PC-3 (cell line): ENCODE results near the gene XPO5. TPM values are rescaled to one million over a fixed set of nuclear protein-coding genes. Genes with fewer than 3 reads are reported as not detected.
"Not testable (repeated sequence)": the region's sequence is repeated elsewhere in the genome, so short reads cannot be mapped to it uniquely, and the experiment has no call there.

Source experiments
- ATAC-seq: fragments of 200-7000 bp; cut with Tn5 transposase; 2 replicates; pipeline ENCODE4 v1.9.1; 2020; ENCODE audit warnings: mild to moderate bottlenecking, moderate library complexity
- BruUV-seq: library from RNA; stranded (reverse); fragments of 400-500 nt; replicated peaks from 2 replicates; lab custom pipeline; 2021; lab: Mats Ljungman, UMichigan
- CTCF ChIA-PET: fragments of 300-600 bp; sonication (Branson Sonifier 250); formaldehyde crosslinking; loops from one replicate; lab custom pipeline; 2022; ENCODE audit warnings: antibody characterized with exemption; lab: Charles Lee
- POLR2A ChIA-PET: fragments of 300-600 bp; sonication (Branson Sonifier 250); formaldehyde crosslinking; loops from one replicate; lab custom pipeline; 2022; ENCODE audit warnings: antibody characterized with exemption; ENCODE audit not compliant: unreplicated experiment; lab: Charles Lee
- DNase-seq: peaks from one replicate; pipeline ENCODE4 v3.0.0-alpha.2; 2015
- H2AFZ ChIP-seq: fragments of 300-600 bp; sonication (generic); 2 replicates; pipeline ENCODE4 v1.6.0; 2016; ENCODE audit warnings: antibody characterized with exemption, low read length
- H3F3A ChIP-seq: fragments of 300-600 bp; sonication (generic); one replicate; pipeline ENCODE4 v1.6.0; 2017; ENCODE audit warnings: antibody characterized with exemption, low read length, control low read depth, mild to moderate bottlenecking; ENCODE audit not compliant: unreplicated experiment
- H3K27ac ChIP-seq: fragments of 300-600 bp; sonication (generic); 2 replicates; pipeline ENCODE4 v1.5.1; 2016; ENCODE audit warnings: mild to moderate bottlenecking, low read length
- H3K27me3 ChIP-seq: fragments of 300-600 bp; sonication (generic); 2 replicates; pipeline ENCODE4 v1.6.1; 2016; ENCODE audit warnings: low read length, mixed read lengths
- H3K36me3 ChIP-seq: fragments of 300-600 bp; sonication (generic); 2 replicates; pipeline ENCODE4 v1.6.1; 2016; ENCODE audit warnings: low read depth, mixed run types, low read length, mixed read lengths
- H3K4me1 ChIP-seq: fragments of 300-600 bp; sonication (generic); 2 replicates; pipeline ENCODE4 v1.5.1; 2016; ENCODE audit warnings: low read length; ENCODE audit not compliant: insufficient read depth
- H3K4me2 ChIP-seq: fragments of 300-600 bp; sonication (generic); 2 replicates; pipeline ENCODE4 v1.6.0; 2016; ENCODE audit warnings: low read length
- H3K4me3 ChIP-seq: fragments of 300-600 bp; sonication (generic); 2 replicates; pipeline ENCODE4 v1.5.1; 2016; ENCODE audit warnings: mild to moderate bottlenecking, low read length, mixed read lengths
- H3K79me2 ChIP-seq: fragments of 300-600 bp; sonication (generic); 2 replicates; pipeline ENCODE4 v1.6.1; 2017; ENCODE audit warnings: low read length, mixed read lengths
- H3K9ac ChIP-seq: fragments of 300-600 bp; sonication (generic); 2 replicates; pipeline ENCODE4 v1.6.0; 2016; ENCODE audit warnings: mild to moderate bottlenecking, low read length
- H3K9me2 ChIP-seq: fragments of 300-600 bp; sonication (generic); replicated peaks from 2 replicates; pipeline ENCODE4 v1.6.1; 2016; ENCODE audit warnings: mixed run types, low read length, mixed read lengths
- H3K9me3 ChIP-seq: fragments of 300-600 bp; sonication (generic); 2 replicates; pipeline ENCODE4 v1.6.1; 2016; ENCODE audit warnings: low read length, mixed read lengths
- H4K20me1 ChIP-seq: fragments of 300-600 bp; sonication (generic); 2 replicates; pipeline ENCODE4 v1.6.1; 2016; ENCODE audit warnings: low read length, mixed read lengths
- CTCF ChIP-seq: fragments of 300-600 bp; sonication (generic); conservative IDR thresholded peaks from 2 replicates; pipeline ENCODE4 v1.5.1; 2017; ENCODE audit warnings: antibody characterized with exemption, low read depth, mild to moderate bottlenecking, low read length
- EZH2 ChIP-seq: fragments of 300-600 bp; sonication (generic); IDR thresholded peaks from one replicate; pipeline ENCODE4 v1.6.1; 2017; ENCODE audit warnings: antibody characterized with exemption, mild to moderate bottlenecking, low read length; ENCODE audit not compliant: unreplicated experiment
- EZH2phosphoT487 ChIP-seq: fragments of 300-600 bp; sonication (generic); IDR thresholded peaks from 2 replicates; pipeline ENCODE4 v1.6.1; 2018; ENCODE audit warnings: mild to moderate bottlenecking, antibody characterized with exemption, low read length, borderline replicate concordance
- intact Hi-C: fragments of 100-400 bp; cut with micrococcal nuclease; formaldehyde crosslinking; loops from 2 replicates; pipeline ENCODE4 v1.9.0; 2023
- total RNA-seq: library from RNA; depleted of rRNA; stranded (reverse); fragments of >200 nt; gene quantifications from 2 replicates; pipeline ENCODE4 v1.2.3, GENCODE V29; 2014

The XPO5 gene
- total RNA-seq, 1 experiment from 2014 or later: 42.3 TPM

- intact Hi-C loops: no loop called here
- Histone ChIP-seq H3K9me3 (no peaks in the 10 kb centered on the region), H3K9me2 (no peaks in the 10 kb centered on the region), H3K4me2 (no peak overlapping the region), H3K36me3 (peaks cover 46% of the 10 kb centered on the region), H3K27me3 (no peaks in the 10 kb centered on the region), H4K20me1 (no peaks in the 10 kb centered on the region), H3K9ac (no peak overlapping the region), H3K27ac (no peak overlapping the region), H3K4me1 (no peaks in the 10 kb centered on the region), H3K79me2 (peaks cover 39% of the 10 kb centered on the region), H3F3A (no peaks in the 10 kb centered on the region), H3K4me3 (no peak overlapping the region), H2AFZ (no peak overlapping the region)
- DNase-seq (no peak), ATAC-seq (no peak)
- CTCF ChIA-PET: no interaction called here
- no TSS peak for BruUV-seq
- POLR2A ChIA-PET: no interaction called here
- TF ChIP-seq EZH2phosphoT487 (no peak), CTCF (no peak), EZH2 (no peak)
Measured at GRCh38 chr6:43570876-43571441, 4.9 kb downstream of the XPO5 start.

- ATAC-seq (no peak), DNase-seq (no peak)
- Histone ChIP-seq H3K79me2 (no peaks in the 10 kb centered on the region), H3K4me2 (no peak overlapping the region), H3K27ac (no peak overlapping the region), H3K27me3 (no peaks in the 10 kb centered on the region), H3F3A (no peaks in the 10 kb centered on the region), H3K4me3 (no peak overlapping the region), H3K9me2 (no peaks in the 10 kb centered on the region), H3K9me3 (no peaks in the 10 kb centered on the region), H2AFZ (no peak overlapping the region), H3K9ac (no peak overlapping the region), H4K20me1 (no peaks in the 10 kb centered on the region), H3K36me3 (peaks cover 59% of the 10 kb centered on the region), H3K4me1 (no peaks in the 10 kb centered on the region)
- TF ChIP-seq EZH2 (no peak), CTCF (no peak), EZH2phosphoT487 (no peak)
- intact Hi-C loops: no loop called here
- no TSS peak for BruUV-seq
- ChIA-PET CTCF (no interaction called here), POLR2A (no interaction called here)
Measured at GRCh38 chr6:43559328-43559727, 16.5 kb downstream of the XPO5 start.

GRCh38 chr6:43557620-43558019 is 18.2 kb downstream of the XPO5 start:
- H3K4me3 ChIP-seq, ATAC-seq, H4K20me1 ChIP-seq, CTCF ChIA-PET, H3F3A ChIP-seq, POLR2A ChIA-PET, H3K4me1 ChIP-seq, H3K27ac ChIP-seq, H3K27me3 ChIP-seq, DNase-seq, BruUV-seq, intact Hi-C loops, H3K9me3 ChIP-seq, H3K79me2 ChIP-seq, H2AFZ ChIP-seq, H3K4me2 ChIP-seq, H3K9me2 ChIP-seq, H3K9ac ChIP-seq: not testable (repeated sequence)
- peaks cover 59% of the 10 kb centered on the region for H3K36me3 ChIP-seq
